ENCODE data around the gene MAPRE2.

DNA sequence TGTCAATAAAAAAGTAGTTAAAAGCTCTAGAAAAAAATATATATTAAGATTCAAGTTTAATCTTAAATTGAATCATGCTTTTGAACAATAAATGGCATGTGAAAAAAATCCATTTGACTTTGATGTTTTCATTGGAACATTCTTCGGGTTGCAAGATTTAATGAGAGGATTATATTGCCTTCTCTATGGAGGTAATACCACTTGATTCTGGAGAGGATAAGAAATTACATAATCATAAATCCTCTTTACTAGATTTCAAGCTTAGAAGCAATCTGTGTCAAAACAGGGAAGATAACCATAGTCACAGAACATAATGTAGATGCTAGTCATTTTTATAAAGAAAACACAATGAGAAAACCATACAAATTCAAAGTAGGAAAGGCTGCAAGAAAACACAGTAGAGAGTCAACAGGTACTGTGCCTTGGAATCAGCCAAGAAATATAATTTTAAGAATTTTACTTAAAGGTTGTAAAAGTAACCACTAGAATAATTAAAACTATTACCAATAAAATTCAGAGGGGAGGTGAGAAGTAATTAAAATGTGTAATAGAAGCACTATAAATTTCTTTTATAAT, 18.7 kb upstream of the MAPRE2 start:
- TF ChIP-seq, protein P1, sequence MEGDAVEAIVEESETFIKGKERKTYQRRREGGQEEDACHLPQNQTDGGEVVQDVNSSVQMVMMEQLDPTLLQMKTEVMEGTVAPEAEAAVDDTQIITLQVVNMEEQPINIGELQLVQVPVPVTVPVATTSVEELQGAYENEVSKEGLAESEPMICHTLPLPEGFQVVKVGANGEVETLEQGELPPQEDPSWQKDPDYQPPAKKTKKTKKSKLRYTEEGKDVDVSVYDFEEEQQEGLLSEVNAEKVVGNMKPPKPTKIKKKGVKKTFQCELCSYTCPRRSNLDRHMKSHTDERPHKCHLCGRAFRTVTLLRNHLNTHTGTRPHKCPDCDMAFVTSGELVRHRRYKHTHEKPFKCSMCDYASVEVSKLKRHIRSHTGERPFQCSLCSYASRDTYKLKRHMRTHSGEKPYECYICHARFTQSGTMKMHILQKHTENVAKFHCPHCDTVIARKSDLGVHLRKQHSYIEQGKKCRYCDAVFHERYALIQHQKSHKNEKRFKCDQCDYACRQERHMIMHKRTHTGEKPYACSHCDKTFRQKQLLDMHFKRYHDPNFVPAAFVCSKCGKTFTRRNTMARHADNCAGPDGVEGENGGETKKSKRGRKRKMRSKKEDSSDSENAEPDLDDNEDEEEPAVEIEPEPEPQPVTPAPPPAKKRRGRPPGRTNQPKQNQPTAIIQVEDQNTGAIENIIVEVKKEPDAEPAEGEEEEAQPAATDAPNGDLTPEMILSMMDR (IDR thresholded peaks at IDR 0.05; ENCODE audit: low read depth, low read length, poor library complexity, severe bottlenecking) = no peak
- TF ChIP-seq EZH2phosphoT487 (IDR thresholded peaks at IDR 0.05; ENCODE audit: borderline replicate concordance, low read length) = no peak
